Gastroesophageal sphincter (tissue), 3 donors: ENCODE measurements around the gene ATP6V0D1.

Source experiments
- CTCF ChIP-seq, 4 experiments: fragments of 200-600 bp in 2 of 4; fragments of 450-650 bp in 2 of 4; sonication (generic) in 1 of 4; IDR thresholded peaks; one replicate each; pipeline ENCODE4 v1.5.1; 2017 to 2019; ENCODE audit warnings: antibody characterized with exemption in 4 of 4, mild to moderate bottlenecking in 2 of 4, moderate library complexity in 2 of 4
- POLR2A ChIP-seq, 2 donors: fragments of 450-650 bp; IDR thresholded peaks; one replicate each; pipeline ENCODE4 v1.6.1; 2017; ENCODE audit warnings: antibody characterized with exemption in 2 of 2, mild to moderate bottlenecking in 2 of 2, moderate library complexity in 1 of 2

- no peak for TF ChIP-seq CTCF (IDR thresholded peaks at IDR 0.05)
- no peak for TF ChIP-seq POLR2A (IDR thresholded peaks at IDR 0.05)
Measured at GRCh38 chr16:67413978-67414911, 66.7 kb downstream of the ATP6V0D1 start.
